ENCODE measurements around the gene TEX52.

TEX52 gene

DNA sequence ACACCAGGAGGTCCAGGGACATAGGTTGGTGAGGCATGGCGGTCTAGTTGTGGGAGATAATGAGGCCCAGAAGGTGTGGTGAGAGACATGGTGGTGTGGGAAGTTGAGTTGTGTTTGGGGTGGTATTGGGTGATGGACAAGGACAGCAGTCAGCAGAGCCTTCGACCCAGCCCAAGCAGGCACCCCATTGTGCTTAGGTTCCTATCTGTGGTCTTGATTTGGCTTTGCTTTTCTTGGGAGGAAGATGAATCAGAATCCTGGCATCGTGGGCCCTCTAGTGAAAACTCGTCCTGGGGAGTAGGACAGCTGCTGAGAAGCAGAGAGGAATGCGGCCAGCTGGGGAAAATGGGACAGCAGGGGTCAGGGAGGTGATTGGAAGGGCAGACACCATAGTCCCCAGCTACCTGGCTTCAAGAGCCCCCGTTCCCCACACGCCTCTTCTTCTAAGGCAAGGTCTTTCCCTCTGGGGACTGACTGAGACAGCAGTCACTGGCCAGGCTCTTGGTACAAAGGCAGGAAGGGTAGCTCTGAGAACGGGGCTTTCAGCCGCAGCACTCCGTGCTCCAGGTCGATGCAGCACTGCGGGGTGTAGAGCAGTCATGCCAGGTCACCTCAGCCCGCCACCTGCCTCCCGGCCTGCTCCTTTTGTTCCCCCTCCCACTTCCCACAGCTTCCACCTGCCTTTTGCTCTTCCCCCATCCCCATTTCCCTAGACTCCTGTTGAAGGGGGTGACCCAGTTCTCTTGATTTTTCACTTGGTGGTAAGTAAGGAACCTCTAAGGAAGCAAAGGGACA, 29.9 kb downstream of the TEX52 start:
- no peak for DNase-seq

DNA sequence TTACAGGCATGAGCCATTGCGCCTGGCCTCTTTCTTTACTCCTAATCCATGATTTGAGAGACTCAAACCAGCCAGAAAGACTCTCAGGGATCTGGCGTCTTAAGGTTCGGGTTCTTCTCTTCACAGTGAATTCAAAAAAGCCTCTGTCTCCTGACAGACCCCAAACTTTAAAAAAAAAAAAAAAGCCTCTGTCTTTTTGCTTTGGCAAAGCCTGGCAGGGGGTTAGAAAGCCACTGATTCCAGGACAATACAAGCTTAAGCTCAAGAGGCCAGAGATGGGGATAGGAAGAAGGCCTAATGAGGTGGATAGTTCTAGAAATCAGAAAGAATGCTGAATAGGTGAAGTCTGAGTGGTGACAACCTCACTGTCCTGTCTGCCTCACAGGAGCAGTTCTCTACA, 30.8 kb downstream of the TEX52 start:
- no peak for DNase-seq

DNA sequence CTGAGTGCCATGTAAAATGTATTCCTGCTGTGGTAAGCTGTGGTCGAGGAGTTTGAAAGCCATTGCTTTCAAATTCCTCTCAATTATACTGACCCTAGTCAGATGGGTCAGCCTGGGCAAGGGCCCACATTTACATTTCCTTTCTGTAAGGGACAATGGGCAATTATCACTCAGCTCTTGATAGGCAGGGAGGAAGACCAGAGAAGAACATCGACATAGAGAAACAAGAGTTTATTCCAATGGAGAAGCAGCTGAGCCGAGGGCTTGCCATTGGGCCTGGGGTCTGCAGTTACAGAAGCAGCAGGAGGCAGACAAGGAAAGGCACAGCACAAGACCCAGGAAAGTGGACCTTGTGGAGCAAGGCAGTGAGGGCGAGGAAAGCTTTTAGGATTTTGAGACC, 31.7 kb downstream of the TEX52 start:
- DNase-seq = no peak

DNA sequence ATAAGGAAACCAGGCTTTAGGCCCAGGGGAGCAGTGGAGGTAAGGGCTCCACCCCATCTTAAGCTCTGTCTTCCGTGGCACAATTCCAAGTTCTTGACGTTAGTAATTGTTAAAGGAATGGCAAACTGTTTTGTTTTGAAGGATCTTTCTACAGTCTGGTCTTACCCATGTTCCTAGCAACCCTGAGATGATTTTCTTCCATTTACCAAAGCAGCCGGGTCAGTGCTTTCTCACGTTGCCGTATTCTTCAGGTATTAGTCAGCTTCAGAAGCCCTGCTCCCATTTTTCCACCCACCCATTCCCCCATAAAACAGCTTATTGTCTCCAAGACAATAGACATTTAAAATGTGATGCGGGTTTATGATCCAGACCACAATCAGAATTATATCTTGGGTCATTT, 32.3 kb downstream of the TEX52 start:
- no peak for DNase-seq

DNA sequence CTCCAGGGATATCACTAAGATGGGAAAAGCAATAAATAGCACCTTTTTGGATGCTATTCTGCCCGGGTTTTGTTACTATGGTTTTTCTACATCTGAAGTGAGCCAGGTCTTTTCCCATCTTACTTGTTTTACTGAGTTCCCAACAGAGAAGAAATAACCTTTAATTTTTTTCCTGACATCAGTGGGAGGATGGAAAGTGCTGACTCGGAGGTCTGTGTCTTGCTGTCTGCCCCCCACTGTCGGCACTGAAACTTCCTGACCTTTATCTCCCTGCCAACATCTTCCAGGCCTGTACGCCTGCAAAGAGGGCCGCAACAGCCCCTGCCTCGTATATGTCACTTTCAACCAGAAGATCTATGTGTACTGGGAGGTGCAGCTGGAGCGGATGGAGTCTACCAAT, 33.4 kb downstream of the TEX52 start:
- no peak for DNase-seq

DNA sequence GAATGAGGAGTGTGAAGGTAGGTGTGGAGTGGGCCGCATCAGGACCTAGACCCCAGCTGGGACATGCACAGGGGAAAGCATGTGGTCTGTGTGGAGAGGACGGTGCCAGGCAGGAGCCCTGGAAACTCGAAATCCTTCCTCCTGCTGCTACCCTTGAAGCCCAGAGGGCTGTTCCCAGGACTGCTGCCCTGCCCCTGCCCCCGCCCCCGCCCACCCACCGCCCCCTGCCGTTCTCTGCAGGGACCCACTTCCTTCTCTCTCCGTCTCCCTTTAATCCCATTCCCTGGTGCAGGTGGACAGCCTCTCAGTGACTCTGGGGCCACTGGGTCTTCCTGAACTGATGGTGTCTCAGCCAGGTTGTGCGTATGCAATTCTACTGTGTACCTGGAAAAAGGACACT, 36.4 kb downstream of the TEX52 start:
- no peak for DNase-seq

DNA sequence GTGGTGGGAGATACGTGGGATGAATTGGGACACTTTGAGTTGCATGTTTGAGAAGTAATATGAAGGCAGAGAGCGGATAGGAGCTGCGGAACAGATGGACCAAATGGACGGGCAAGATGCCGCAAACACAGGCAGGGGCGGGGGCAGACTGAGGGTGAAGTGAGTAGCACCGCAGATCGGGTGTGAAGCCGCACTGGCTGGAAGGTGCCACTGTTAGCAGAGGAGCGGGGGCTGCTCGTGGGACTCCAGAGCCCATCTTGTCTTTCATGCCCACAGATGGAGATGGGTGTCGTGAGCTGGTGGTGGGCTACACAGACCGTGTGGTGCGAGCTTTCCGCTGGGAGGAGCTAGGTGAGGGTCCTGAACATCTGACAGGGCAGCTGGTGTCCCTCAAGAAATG, 37.0 kb downstream of the TEX52 start:
- no peak for DNase-seq

DNA sequence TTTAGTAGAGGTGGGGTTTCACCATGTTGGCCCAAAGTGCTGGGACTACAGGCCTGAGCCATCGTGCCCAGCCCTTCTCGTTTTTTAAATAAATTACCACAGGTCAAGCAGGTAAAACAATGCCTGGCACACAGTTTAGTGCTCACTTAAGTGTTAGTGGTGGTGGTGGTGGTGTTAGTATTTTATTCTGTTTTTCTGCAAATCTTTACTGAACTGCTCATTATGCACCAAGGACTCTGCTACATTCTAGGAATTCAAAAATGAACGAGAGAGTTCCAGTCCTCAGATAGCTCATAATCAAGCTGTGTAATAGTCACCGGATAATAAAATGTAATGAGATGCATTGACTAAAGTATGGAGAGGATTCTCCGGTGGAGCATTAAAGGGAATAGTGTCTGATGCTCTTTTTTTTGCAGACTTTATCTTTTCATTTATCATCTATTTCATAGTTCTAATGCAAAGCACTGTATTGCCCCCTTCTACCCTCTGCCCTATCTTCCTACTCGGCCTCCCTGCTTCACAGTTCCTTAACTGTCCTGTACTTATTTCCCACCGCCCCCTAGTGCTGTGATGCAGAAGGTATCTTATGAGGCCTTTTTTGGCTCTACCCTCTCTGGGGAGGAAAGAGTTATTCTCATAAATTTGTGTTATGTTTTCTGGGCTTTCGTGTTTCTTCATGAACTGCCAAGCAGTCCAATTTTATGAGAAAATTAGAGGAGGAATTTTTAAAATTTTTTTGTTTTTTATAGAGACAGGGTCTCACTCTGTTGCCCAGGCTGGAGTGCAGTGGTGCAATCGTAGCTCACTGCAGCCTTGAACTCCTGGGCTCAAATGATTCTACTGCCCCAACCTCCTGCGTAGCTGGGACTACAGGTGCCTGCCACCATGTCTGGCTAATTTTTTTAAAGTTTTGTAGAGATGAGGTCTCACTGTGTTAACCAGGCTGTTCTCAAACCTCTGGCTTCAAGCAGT, 43.3 kb downstream of the TEX52 start:
- peak; percentile 64 to 71 for DNase-seq

DNA sequence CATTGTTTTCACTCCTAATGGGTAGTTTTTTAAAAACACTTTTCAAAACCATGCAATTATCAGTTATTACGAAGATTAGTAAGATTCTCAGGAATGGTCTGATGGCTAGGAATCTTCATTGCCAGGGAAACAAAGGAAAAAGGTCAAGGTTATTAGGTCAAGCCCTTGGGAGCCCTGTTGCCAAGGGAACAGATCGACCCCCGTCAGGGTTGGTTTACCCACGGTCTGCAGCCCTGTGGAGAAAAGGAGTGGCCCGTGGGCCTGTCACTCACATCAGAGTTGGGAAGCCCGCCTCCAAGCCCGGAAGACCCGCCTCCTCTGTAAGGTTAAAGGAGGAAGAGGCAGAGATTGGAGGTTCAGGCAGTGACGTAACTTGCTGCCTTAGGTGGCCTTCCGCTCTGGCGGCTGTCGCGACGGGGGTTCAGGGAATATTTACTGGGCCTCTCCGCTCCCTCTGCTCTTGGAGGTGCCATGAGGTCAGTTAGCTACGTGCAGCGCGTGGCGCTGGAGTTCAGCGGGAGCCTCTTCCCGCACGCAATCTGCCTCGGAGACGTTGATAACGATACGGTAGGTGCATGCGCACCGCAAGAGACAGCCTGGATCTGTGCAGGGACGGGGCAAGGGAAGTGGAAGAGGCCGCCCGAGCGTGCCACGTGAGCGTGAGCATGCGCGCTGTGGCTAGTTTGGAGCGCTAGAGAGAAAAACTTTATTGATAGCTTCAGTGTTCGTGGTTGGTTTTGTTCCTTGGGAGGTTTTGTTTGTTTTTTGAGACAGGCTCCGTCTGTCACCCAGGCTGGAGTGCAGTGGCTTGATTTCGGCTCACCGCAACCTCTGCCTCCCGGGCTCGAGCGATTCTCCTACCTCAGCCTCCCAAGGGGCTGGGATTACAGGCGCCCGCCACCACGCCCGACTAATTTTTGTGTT, 44.3 kb downstream of the TEX52 start, which contains the start of gene ITFG2:
Gene ITFG2, plus strand, starts transcription at position 379 of the 924 bp plus-strand sequence. Its CDS starts 93 bp downstream, at position 472.
- peak; percentile 95 to 99 for DNase-seq

DNA sequence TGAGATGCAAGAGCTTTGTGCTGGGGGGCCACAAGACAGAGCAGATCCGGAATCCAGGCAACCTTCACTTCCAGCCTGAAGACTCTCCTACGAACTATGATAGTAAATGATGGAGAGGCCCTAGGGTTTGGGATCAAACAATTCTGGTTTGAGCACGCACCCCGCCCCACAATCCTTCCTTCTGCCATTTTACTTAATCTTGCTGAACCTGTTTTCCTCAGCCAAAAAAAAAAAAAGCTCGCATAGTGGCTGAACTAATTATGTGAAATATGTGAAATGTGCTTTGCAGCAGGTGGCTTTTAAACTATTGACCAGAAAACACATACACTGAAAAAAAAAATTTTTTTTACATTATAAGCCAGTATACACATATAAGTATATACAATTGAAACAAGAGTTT, 45.0 kb downstream of the TEX52 start:
- no peak for DNase-seq

DNA sequence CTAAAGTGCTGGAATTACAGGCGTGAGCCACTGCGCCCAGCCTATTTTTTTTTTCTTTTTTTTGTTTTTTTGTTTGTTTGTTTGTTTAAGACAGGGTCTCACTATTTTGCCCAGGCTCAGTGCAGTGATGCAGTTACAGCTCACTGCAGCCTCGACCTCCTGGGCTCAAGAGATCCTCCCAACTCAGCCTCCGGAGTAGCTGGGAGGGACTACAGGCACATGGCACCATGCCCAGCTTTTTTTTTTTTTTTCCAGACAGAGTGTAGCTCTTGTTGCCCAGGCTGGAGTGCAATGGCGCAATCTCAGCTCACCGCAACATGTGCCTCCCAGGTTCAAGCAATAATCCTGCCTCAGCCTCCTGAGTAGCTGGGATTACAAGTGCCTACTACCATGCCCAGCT, 50.1 kb downstream of the TEX52 start:
- no peak for DNase-seq

DNA sequence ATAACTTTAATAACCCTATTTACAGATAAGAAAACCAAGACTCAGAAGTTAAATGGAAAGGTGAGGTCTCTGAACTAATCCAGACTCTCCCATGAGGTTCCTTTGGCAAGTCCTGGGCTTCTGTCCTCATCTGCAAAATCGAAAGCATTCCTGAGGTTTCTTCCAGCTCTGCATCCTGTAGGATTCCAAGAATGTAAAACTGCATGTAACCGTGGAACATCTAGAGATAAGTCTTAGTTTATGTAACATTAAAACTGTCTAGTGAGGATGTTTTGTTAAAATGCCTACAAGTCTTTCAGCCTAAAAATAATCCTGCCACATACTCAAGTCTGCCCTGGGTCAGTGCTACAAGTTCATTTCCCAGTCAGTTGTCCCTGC, 51.7 kb downstream of the TEX52 start:
- no peak for DNase-seq

DNA sequence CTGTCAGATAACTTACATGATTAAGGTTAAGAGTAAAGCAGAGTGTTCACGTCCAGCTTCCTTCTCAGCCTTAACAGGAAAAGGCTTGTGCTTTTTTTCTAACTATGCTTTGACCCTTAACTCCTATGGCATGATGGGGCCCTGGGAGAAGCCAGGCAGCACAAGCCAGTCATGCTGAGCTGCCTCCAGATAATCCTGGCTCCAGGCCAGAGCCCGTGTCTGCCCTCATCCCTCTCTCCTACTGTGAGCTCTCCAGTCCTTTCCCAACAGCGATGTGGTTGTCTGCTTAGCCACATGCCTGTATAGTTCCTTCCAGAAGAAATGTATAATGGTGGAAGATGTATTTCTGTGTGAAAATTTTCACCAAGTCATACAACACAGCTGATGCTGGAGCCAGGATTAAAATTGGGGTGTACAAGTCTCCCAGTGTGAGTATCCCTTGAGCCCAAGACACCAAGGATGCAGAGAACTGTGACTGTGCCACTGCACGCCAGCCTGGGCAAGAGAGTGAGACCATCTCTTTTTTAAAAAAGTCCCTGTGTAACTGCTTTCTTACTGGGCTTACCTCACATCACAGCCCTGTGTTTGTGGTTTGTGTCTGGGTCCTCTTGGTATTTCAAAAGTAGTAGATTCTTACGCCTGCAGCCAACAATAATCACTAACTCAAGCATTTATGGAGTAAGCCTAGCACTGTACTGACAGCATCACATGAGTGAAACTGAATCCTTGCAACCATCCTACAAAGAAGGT, 52.3 kb downstream of the TEX52 start:
- DNase-seq = no peak

DNA sequence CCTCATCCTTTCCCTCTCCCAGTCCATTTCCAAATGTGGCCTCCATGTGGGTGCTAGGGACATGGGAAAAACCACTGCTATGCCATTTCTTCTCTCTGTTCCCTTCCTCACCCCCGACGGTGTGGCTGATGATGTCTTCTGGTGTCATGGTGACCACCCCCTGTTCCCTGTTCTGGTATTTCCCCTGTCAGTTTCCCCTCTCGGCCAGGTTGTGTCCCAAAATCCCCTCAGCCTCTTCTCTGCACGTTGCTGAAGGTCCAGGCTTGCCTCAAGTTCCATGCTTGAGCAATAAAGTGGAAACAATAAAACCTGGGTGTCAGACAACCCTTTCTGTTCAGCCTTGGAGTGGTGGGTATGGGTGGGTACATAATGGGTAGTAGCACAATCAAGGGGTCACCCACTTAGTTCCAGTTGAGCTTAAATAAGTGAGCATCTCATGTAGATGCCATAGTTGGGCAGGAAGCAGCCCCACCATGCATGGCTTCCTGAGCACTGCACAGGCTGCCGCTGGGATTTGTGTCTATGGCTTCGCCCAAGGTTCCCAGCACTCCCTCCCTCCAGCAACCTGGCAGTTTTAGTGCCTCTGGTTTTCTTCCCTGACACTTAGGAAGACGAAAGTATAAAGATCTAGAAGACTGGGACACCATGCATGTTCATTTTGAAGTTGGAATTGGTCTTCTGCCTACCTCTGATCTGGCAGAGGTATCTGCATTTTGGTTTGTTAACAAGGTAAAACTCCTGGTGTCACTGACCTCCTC, 53.0 kb downstream of the TEX52 start:
- DNase-seq = no peak

DNA sequence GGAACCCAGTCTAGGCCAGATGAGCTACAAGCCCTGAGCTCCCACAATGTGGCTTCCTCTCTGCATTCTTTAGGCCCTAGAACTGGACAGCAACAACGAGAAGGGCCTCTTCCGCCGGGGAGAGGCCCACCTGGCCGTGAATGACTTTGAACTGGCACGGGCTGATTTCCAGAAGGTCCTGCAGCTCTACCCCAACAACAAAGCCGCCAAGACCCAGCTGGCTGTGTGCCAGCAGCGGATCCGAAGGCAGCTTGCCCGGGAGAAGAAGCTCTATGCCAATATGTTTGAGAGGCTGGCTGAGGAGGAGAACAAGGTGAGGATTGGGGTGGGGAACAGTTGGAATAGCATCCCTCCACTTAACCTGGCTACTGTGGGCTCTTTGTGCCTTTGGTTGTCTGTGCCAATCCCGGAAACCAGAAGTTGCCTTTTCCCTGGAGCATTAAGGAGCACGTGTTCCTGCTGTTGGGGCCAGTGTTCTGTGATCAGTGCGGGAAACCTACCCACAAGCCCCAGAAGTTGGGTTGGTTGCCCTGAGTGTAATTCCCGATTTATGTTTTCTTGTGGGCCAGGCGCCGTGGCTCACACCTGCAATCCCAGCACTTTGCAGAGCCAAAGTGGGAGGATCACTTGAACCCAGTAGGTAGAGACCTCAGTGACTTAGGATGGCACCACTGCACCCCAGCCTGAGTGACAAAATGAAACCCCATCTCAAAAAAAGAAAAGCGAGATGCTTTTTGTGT, 55.6 kb downstream of the TEX52 start:
- DNase-seq = no peak

DNA sequence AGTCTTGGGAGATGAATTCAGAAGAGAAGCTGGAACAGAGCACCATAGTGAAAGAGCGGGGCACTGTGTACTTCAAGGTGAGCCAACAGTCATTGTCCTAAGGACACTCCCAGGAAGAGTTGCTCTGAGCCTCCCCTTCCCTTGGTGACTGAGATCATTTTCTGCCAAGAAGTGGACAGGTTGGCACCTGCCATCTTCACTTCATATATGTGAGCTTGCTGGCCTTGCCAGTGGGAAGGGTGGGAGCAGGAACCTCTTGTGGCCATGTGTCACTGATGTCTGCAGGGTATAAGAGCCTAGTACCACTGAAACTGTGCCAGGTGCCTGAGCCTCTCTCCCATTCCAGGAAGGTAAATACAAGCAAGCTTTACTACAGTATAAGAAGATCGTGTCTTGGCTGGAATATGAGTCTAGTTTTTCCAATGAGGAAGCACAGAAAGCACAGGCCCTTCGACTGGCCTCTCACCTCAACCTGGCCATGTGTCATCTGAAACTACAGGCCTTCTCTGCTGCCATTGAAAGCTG, 56.7 kb downstream of the TEX52 start:
- no peak for DNase-seq

Data from NCI-H524 (cell line).